Keratinocyte (primary cell): ENCODE measurements around the gene KCNJ15.

Experiments
- EZH2 ChIP-seq: IDR thresholded peaks from one replicate; pipeline ENCODE4 v1.6.1; 2012; ENCODE audit warnings: inconsistent platforms, mild to moderate bottlenecking, low read length, moderate library complexity
- TF ChIP-seq, protein P1 (sequence below), 3 experiments: IDR thresholded peaks in 1 of 3; conservative IDR thresholded peaks in 1 of 3; optimal IDR thresholded peaks in 1 of 3; 2 replicates in 2 of 3; 3 replicates in 1 of 3; pipeline versions ENCODE3 to v1.5.1; 2011; ENCODE audit warnings: low read length in 3 of 3, mild to moderate bottlenecking in 3 of 3, moderate library complexity in 2 of 3, control low read depth in 1 of 3, inconsistent platforms in 1 of 3; ENCODE audit not compliant: insufficient read depth in 2 of 3; ENCODE audit errors: extremely low read depth in 1 of 3

GRCh38 chr21:38346286-38346685, 89.5 kb downstream of the KCNJ15 start:
- TF ChIP-seq, protein P1, sequence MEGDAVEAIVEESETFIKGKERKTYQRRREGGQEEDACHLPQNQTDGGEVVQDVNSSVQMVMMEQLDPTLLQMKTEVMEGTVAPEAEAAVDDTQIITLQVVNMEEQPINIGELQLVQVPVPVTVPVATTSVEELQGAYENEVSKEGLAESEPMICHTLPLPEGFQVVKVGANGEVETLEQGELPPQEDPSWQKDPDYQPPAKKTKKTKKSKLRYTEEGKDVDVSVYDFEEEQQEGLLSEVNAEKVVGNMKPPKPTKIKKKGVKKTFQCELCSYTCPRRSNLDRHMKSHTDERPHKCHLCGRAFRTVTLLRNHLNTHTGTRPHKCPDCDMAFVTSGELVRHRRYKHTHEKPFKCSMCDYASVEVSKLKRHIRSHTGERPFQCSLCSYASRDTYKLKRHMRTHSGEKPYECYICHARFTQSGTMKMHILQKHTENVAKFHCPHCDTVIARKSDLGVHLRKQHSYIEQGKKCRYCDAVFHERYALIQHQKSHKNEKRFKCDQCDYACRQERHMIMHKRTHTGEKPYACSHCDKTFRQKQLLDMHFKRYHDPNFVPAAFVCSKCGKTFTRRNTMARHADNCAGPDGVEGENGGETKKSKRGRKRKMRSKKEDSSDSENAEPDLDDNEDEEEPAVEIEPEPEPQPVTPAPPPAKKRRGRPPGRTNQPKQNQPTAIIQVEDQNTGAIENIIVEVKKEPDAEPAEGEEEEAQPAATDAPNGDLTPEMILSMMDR (optimal IDR thresholded peaks at IDR 0.05 in 1 of 3, IDR thresholded peaks at IDR 0.05 in 1 of 3, conservative IDR thresholded peaks at IDR 0.05 in 1 of 3; ENCODE audit: extremely low read depth in 1 of 3, insufficient read depth in 2 of 3, low read length in 3 of 3): no peak
- no peak for TF ChIP-seq EZH2
